Measurements from ENCODE around the gene KLHL2.
"Not testable (repeated sequence)": the region's sequence is repeated elsewhere in the genome, so short reads cannot be mapped to it uniquely, and the experiment has no call there.

Gene KLHL2, protein sequence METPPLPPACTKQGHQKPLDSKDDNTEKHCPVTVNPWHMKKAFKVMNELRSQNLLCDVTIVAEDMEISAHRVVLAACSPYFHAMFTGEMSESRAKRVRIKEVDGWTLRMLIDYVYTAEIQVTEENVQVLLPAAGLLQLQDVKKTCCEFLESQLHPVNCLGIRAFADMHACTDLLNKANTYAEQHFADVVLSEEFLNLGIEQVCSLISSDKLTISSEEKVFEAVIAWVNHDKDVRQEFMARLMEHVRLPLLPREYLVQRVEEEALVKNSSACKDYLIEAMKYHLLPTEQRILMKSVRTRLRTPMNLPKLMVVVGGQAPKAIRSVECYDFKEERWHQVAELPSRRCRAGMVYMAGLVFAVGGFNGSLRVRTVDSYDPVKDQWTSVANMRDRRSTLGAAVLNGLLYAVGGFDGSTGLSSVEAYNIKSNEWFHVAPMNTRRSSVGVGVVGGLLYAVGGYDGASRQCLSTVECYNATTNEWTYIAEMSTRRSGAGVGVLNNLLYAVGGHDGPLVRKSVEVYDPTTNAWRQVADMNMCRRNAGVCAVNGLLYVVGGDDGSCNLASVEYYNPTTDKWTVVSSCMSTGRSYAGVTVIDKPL

GRCh38 chr4:165207431-165208220 lies at the start of gene KLHL2:
Gene KLHL2 (plus strand): TSS chr4:165207561. CDS start chr4:165207877, 316 bp downstream.
- peak within 1 kb of the TSS; percentile 75 for H3K4me3 ChIP-seq (ENCODE audit: low read depth, low read length)
- no peak for DNase-seq (ENCODE audit: low read depth, low spot score)
- ChIA-PET CTCF (interaction anchor here (1.2 kb wide), 1 partner anchor 119 kb away, joined by 3 read pairs; the partner anchor contains the start of gene MSMO1), POLR2A (interaction anchor here (0.5 kb wide), 1 partner anchor 23 kb away, joined by 3 read pairs; no protein-coding TSS in a partner anchor)
- TF ChIP-seq, protein P1, sequence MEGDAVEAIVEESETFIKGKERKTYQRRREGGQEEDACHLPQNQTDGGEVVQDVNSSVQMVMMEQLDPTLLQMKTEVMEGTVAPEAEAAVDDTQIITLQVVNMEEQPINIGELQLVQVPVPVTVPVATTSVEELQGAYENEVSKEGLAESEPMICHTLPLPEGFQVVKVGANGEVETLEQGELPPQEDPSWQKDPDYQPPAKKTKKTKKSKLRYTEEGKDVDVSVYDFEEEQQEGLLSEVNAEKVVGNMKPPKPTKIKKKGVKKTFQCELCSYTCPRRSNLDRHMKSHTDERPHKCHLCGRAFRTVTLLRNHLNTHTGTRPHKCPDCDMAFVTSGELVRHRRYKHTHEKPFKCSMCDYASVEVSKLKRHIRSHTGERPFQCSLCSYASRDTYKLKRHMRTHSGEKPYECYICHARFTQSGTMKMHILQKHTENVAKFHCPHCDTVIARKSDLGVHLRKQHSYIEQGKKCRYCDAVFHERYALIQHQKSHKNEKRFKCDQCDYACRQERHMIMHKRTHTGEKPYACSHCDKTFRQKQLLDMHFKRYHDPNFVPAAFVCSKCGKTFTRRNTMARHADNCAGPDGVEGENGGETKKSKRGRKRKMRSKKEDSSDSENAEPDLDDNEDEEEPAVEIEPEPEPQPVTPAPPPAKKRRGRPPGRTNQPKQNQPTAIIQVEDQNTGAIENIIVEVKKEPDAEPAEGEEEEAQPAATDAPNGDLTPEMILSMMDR (IDR thresholded peaks at IDR 0.05; ENCODE audit: insufficient read depth, low read length, missing control alignments), result no peak

GRCh38 chr4:165158762-165159161 lies 48.6 kb upstream of the KLHL2 start:
- no peak for DNase-seq (ENCODE audit: low read depth, low spot score)
- TF ChIP-seq, protein P1 (IDR thresholded peaks at IDR 0.05; ENCODE audit: insufficient read depth, low read length, missing control alignments), result no peak
- ChIA-PET POLR2A (no interaction called here), CTCF (no interaction called here)
- H3K4me3 ChIP-seq (ENCODE audit: low read depth, low read length), result no peak overlapping the region

GRCh38 chr4:165164257-165164656 lies 43.1 kb upstream of the KLHL2 start:
- no peak overlapping the region for H3K4me3 ChIP-seq (ENCODE audit: low read depth, low read length)
- ChIA-PET POLR2A (no interaction called here), CTCF (interaction anchor here (0.8 kb wide), 1 partner anchor 33 kb away, joined by 3 read pairs; no protein-coding TSS in a partner anchor)
- TF ChIP-seq, protein P1 (IDR thresholded peaks at IDR 0.05; ENCODE audit: insufficient read depth, low read length, missing control alignments), result no peak
- DNase-seq (ENCODE audit: low read depth, low spot score), result no peak

GRCh38 chr4:165166872-165167271 lies 40.5 kb upstream of the KLHL2 start:
- POLR2A ChIA-PET; H3K4me3 ChIP-seq (ENCODE audit: low read depth, low read length); DNase-seq (ENCODE audit: low read depth, low spot score); CTCF ChIA-PET: not testable (repeated sequence)

- ChIA-PET POLR2A (no interaction called here), CTCF (no interaction called here)
- TF ChIP-seq, protein P1 (IDR thresholded peaks at IDR 0.05; ENCODE audit: insufficient read depth, low read length, missing control alignments), result no peak
- no peak for DNase-seq (ENCODE audit: low read depth, low spot score)
- H3K4me3 ChIP-seq (ENCODE audit: low read depth, low read length), result no peak overlapping the region
Measured at GRCh38 chr4:165167650-165168049, 39.7 kb upstream of the KLHL2 start.

- no peak overlapping the region for H3K4me3 ChIP-seq (ENCODE audit: low read depth, low read length)
- POLR2A ChIA-PET, result no interaction called here
- DNase-seq (ENCODE audit: low read depth, low spot score), result no peak
- TF ChIP-seq, protein P1 (IDR thresholded peaks at IDR 0.05; ENCODE audit: insufficient read depth, low read length, missing control alignments), result no peak
- CTCF ChIA-PET, result no interaction called here
Measured at GRCh38 chr4:165170819-165171218, 36.5 kb upstream of the KLHL2 start.

- CTCF ChIA-PET; POLR2A ChIA-PET; H3K4me3 ChIP-seq (ENCODE audit: low read depth, low read length); DNase-seq (ENCODE audit: low read depth, low spot score): not testable (repeated sequence)
Measured at GRCh38 chr4:165175470-165175869, 31.9 kb upstream of the KLHL2 start.

Measured in AG04449 (cell line).